ENCODE data around the gene DPP10.

- TF ChIP-seq CTCF (IDR thresholded peaks at IDR 0.05 in 8 of 11, conservative IDR thresholded peaks at IDR 0.05 in 3 of 11) (no peak), POLR2AphosphoS5 (IDR thresholded peaks at IDR 0.05) (no peak)
Observed at GRCh38 chr2:114769991-114770390, 327.6 kb downstream of the DPP10 start.
